Esophagus squamous epithelium (tissue), 5 donors: ENCODE measurements around the gene CENPT. TPM values are rescaled to one million over a fixed set of nuclear protein-coding genes. Genes with fewer than 3 reads are reported as not detected.

Experiments
- DNase-seq: peaks from one replicate; lab custom pipeline; 2025; lab: John Stamatoyannopoulos, UW
- H3K27ac ChIP-seq, 4 donors: fragments of 200-600 bp; sonication (generic); one replicate each; pipeline ENCODE4 v1.5.1; 2016 to 2019; ENCODE audit warnings: mild to moderate bottlenecking in 1 of 4
- H3K27me3 ChIP-seq, 4 donors: fragments of 200-600 bp; sonication (generic); 1 replicate in 3 of 4; 2 replicates in 1 of 4; pipeline versions ENCODE4 v1.5.1 to v1.6.0; 2017 to 2021; ENCODE audit warnings: antibody characterized with exemption in 1 of 4
- H3K36me3 ChIP-seq, 3 donors: fragments of 200-600 bp; sonication (generic); one replicate each; pipeline ENCODE4 v1.5.1; 2016 to 2019
- H3K4me1 ChIP-seq, 3 donors: fragments of 200-600 bp; sonication (generic); one replicate each; pipeline ENCODE4 v1.5.1; 2017 to 2019
- H3K4me3 ChIP-seq, 4 donors: fragments of 200-600 bp; sonication (generic); 1 replicate in 3 of 4; 2 replicates in 1 of 4; pipeline ENCODE4 v1.5.1; 2016 to 2019; ENCODE audit warnings: mild to moderate bottlenecking in 2 of 4, moderate library complexity in 1 of 4
- H3K9me3 ChIP-seq, 3 donors: fragments of 200-600 bp; sonication (generic); one replicate each; pipeline ENCODE4 v1.5.1; 2016 to 2019
- CTCF ChIP-seq, 6 experiments: fragments of 450-650 bp in 4 of 6; fragments of 200-600 bp in 2 of 6; sonication (generic) in 2 of 6; IDR thresholded peaks; one replicate each; pipeline ENCODE4 v1.5.1; 2016 to 2019; ENCODE audit warnings: antibody characterized with exemption in 6 of 6, mild to moderate bottlenecking in 4 of 6, moderate library complexity in 4 of 6
- POLR2A ChIP-seq, 4 donors: fragments of 450-650 bp; IDR thresholded peaks; one replicate each; pipeline ENCODE4 v1.6.1; 2017; ENCODE audit warnings: antibody characterized with exemption in 4 of 4, mild to moderate bottlenecking in 4 of 4, moderate library complexity in 3 of 4
- WGBS, 2 donors: methylation state at CpG; one replicate each; pipeline ENCODE4 v1.1.5; 2018; 5-methylcytosine and 5-hydroxymethylcytosine counted together
- intact Hi-C: fragments of 100-400 bp; cut with DNase I; formaldehyde crosslinking; loops from one replicate; pipeline ENCODE4 v1.15.0; 2022
- total RNA-seq, 4 donors: library from RNA; depleted of rRNA; stranded (reverse); fragments of >200 nt; gene quantifications; one replicate each; pipeline ENCODE4 v1.1.0, GENCODE V29; 2016
- donor health status: DM: yes; HTN: yes; CAD: no.

Gene CENPT
- total RNA-seq, 4 donors from 2014 or later: 12.3 to 42.7 (median 19.6) TPM

- intact Hi-C loops: loop anchor here (5.0 kb wide), 1 partner anchor 41 kb away; no protein-coding TSS in a partner anchor
- no peaks in the 10 kb centered on the region for H3K27me3 ChIP-seq
- WGBS, 2 donors: 93 to 96% methylated on average over 12 to 13 of the region's 21 CpGs
- no peak for DNase-seq
- no peaks in the 10 kb centered on the region for H3K9me3 ChIP-seq
- no peak for TF ChIP-seq POLR2A (IDR thresholded peaks at IDR 0.05)
- TF ChIP-seq CTCF (IDR thresholded peaks at IDR 0.05): no peak
- no peak overlapping the region for H3K4me3 ChIP-seq
- H3K4me1 ChIP-seq: peaks cover 11 to 20% (median 13%) of the 10 kb centered on the region in 3 donors
- no peak overlapping the region for H3K27ac ChIP-seq
- peaks cover 60 to 98% (median 70%) of the 10 kb centered on the region in 3 donors for H3K36me3 ChIP-seq
Observed at GRCh38 chr16:67881621-67882161, 34.2 kb upstream of the CENPT start.

- intact Hi-C loops: loop anchor here (5.0 kb wide), 1 partner anchor 42 kb away; no protein-coding TSS in a partner anchor
- TF ChIP-seq CTCF (IDR thresholded peaks at IDR 0.05) (no peak), POLR2A (IDR thresholded peaks at IDR 0.05) (no peak)
- H3K4me1 ChIP-seq: peaks cover 11 to 24% (median 13%) of the 10 kb centered on the region in 3 donors
- DNase-seq: no peak
- no peak overlapping the region for H3K4me3 ChIP-seq
- no peaks in the 10 kb centered on the region for H3K27me3 ChIP-seq
- H3K9me3 ChIP-seq: no peaks in the 10 kb centered on the region
- H3K27ac ChIP-seq: no peak overlapping the region
- 90 to 100% methylated on average over 2 to 3 of the region's 13 CpGs for WGBS, 2 donors
- H3K36me3 ChIP-seq: peaks cover 54 to 98% (median 75%) of the 10 kb centered on the region in 3 donors
Observed at GRCh38 chr16:67880584-67880983, 33.1 kb upstream of the CENPT start.

GRCh38 chr16:67879936-67880335, 32.4 kb upstream of the CENPT start:
- no peak for DNase-seq
- TF ChIP-seq CTCF (IDR thresholded peaks at IDR 0.05) (no peak), POLR2A (IDR thresholded peaks at IDR 0.05) (no peak)
- H3K9me3 ChIP-seq: no peaks in the 10 kb centered on the region
- H3K36me3 ChIP-seq: peaks cover 54 to 92% (median 75%) of the 10 kb centered on the region in 3 donors
- WGBS, 2 donors: 83 to 86% methylated on average over 2 to 3 of the region's 5 CpGs
- H3K27me3 ChIP-seq: no peaks in the 10 kb centered on the region
- intact Hi-C loops: loop anchor here (5.0 kb wide), 1 partner anchor 42 kb away; no protein-coding TSS in a partner anchor
- no peak overlapping the region for H3K4me3 ChIP-seq
- H3K4me1 ChIP-seq: peaks cover 12 to 26% (median 18%) of the 10 kb centered on the region in 3 donors
- no peak overlapping the region for H3K27ac ChIP-seq

GRCh38 chr16:67879462-67879861, 32.0 kb upstream of the CENPT start:
- DNase-seq: no peak
- TF ChIP-seq CTCF (IDR thresholded peaks at IDR 0.05): no peak
- no peak for TF ChIP-seq POLR2A (IDR thresholded peaks at IDR 0.05)
- H3K9me3 ChIP-seq: no peaks in the 10 kb centered on the region
- peaks cover 14 to 26% (median 18%) of the 10 kb centered on the region in 3 donors for H3K4me1 ChIP-seq
- intact Hi-C loops: no loop called here
- H3K4me3 ChIP-seq: no peak overlapping the region
- 90% methylated on average over 6 to 8 of the region's 12 CpGs for WGBS, 2 donors
- H3K27ac ChIP-seq: no peak overlapping the region
- H3K36me3 ChIP-seq: peaks cover 54 to 89% (median 75%) of the 10 kb centered on the region in 3 donors
- no peaks in the 10 kb centered on the region for H3K27me3 ChIP-seq

GRCh38 chr16:67878846-67879245, 31.4 kb upstream of the CENPT start:
- Histone ChIP-seq H3K27me3 (no peaks in the 10 kb centered on the region), H3K27ac (no peak overlapping the region), H3K36me3 (peaks cover 54 to 82% (median 75%) of the 10 kb centered on the region in 3 donors), H3K4me1 (peaks cover 14 to 26% (median 18%) of the 10 kb centered on the region in 3 donors), H3K9me3 (no peaks in the 10 kb centered on the region), H3K4me3 (no peak overlapping the region)
- 90 to 97% methylated on average over 5 to 8 of the region's 9 CpGs for WGBS, 2 donors
- TF ChIP-seq CTCF (IDR thresholded peaks at IDR 0.05) (no peak), POLR2A (IDR thresholded peaks at IDR 0.05) (no peak)
- intact Hi-C loops: no loop called here
- DNase-seq: no peak
